SK-N-MC (cell line): ENCODE data around the gene ANTXRL.

Source experiments
- EZH2 ChIP-seq: fragments of 200-600 bp; sonication (generic); IDR thresholded peaks from one replicate; pipeline ENCODE4 v1.6.1; 2017; ENCODE audit warnings: antibody characterized with exemption
- POLR2AphosphoS5 ChIP-seq: IDR thresholded peaks from 2 replicates; pipeline ENCODE4 v1.6.1; 2012; ENCODE audit warnings: mild to moderate bottlenecking, low read depth, low read length, borderline replicate concordance

- TF ChIP-seq EZH2 (no peak), POLR2AphosphoS5 (no peak)
Observed at GRCh38 chr10:46312953-46313352, 26.2 kb downstream of the ANTXRL start.
